HCT116 (cell line): ENCODE data around the gene DMD. TPM values are rescaled to one million over a fixed set of nuclear protein-coding genes. Genes with fewer than 3 reads are reported as not detected.

Experiments
- ATAC-seq: fragments of 200-7000 bp; cut with Tn5 transposase; 2 replicates; pipeline ENCODE4 v1.9.1; 2020; ENCODE audit warnings: mild to moderate bottlenecking, moderate library complexity
- BruUV-seq: library from RNA; stranded (reverse); fragments of 400-500 nt; replicated peaks from 2 replicates; lab custom pipeline; 2021; lab: Mats Ljungman, UMichigan
- CTCF ChIA-PET: fragments of 300-600 bp; sonication (Branson Sonifier 250); formaldehyde crosslinking; loops from one replicate; lab custom pipeline; 2021; ENCODE audit warnings: antibody characterized with exemption; lab: Charles Lee
- POLR2A ChIA-PET: fragments of 300-600, 350-600 bp; sonication (Branson Sonifier 250); formaldehyde crosslinking; loops from one replicate; lab custom pipeline; 2021; ENCODE audit warnings: antibody characterized with exemption; lab: Charles Lee
- RAD21 ChIA-PET, 2 experiments: fragments of 300-600 bp; sonication (Branson Sonifier 250); formaldehyde crosslinking; loops; one replicate each; lab custom pipeline; 2023; ENCODE audit warnings: low total read pairs in 2 of 2; ENCODE audit not compliant: uncharacterized antibody in 2 of 2, unreplicated experiment in 2 of 2, low non-redundant PET in 1 of 2; lab: Charles Lee
- DNase-seq: peaks from one replicate; pipeline ENCODE4 v3.0.0-alpha.2; 2010; ENCODE audit warnings: low read depth, low spot score
- H2AFZ ChIP-seq: fragments of 200-600 bp; shearing (Covaris generic), sonication (generic); 2 replicates; pipeline ENCODE4 v1.6.1; 2017; ENCODE audit warnings: low read depth, mixed run types, mixed read lengths, antibody characterized with exemption, low read length; ENCODE audit not compliant: poor library complexity, severe bottlenecking
- H3K27ac ChIP-seq: 2 replicates; pipeline ENCODE4 v1.5.1; 2012; ENCODE audit warnings: low read depth, low read length
- H3K27me3 ChIP-seq: fragments of 200-600 bp; sonication (generic); 2 replicates; pipeline ENCODE4 v1.6.1; 2016; ENCODE audit warnings: mixed run types, low read length, mixed read lengths; ENCODE audit not compliant: insufficient read depth
- H3K36me3 ChIP-seq, 2 experiments: fragments of 200-500 bp in 1 of 2; fragments of 200-600 bp in 1 of 2; sonication (Bioruptor generic) in 1 of 2; sonication (generic) in 1 of 2; 2 replicates each; pipeline versions ENCODE4 v1.5.1 to v1.6.1; 2014 to 2016; ENCODE audit warnings: low read length in 2 of 2, inconsistent platforms in 1 of 2, mixed read lengths in 1 of 2, mixed run types in 1 of 2; ENCODE audit not compliant: insufficient read depth in 2 of 2, control insufficient read depth in 1 of 2
- H3K4me1 ChIP-seq, 2 experiments: fragments of 200-600 bp in 1 of 2; sonication (generic) in 1 of 2; 2 replicates each; pipeline versions ENCODE4 v1.5.1 to v1.6.1; 2012 to 2017; ENCODE audit warnings: low read length in 2 of 2, inconsistent platforms in 1 of 2, mild to moderate bottlenecking in 1 of 2, mixed read lengths in 1 of 2, mixed run types in 1 of 2, moderate library complexity in 1 of 2; ENCODE audit not compliant: insufficient read depth in 2 of 2, control insufficient read depth in 1 of 2
- H3K4me2 ChIP-seq: fragments of 200-600 bp; sonication (generic); 2 replicates; pipeline ENCODE4 v1.6.1; 2017; ENCODE audit warnings: mixed run types, low read length, mixed read lengths
- H3K4me3 ChIP-seq, 2 experiments: fragments of 200-600 bp in 1 of 2; sonication (generic) in 1 of 2; replicated peaks in 1 of 2; 2 replicates each; pipeline ENCODE4 v1.5.1; 2011 to 2016; ENCODE audit warnings: low read length in 2 of 2, control low read depth in 1 of 2, low read depth in 1 of 2, mild to moderate bottlenecking in 1 of 2, mixed read lengths in 1 of 2, mixed run types in 1 of 2
- H3K79me2 ChIP-seq: fragments of 200-600 bp; sonication (generic); 2 replicates; pipeline ENCODE4 v1.6.1; 2017; ENCODE audit warnings: mild to moderate bottlenecking, mixed run types, low read length, moderate library complexity, mixed read lengths; ENCODE audit not compliant: insufficient read depth
- H3K9ac ChIP-seq: fragments of 200-600 bp; sonication (generic); 2 replicates; pipeline ENCODE4 v1.6.1; 2016; ENCODE audit warnings: low read length, mixed read lengths
- H3K9me2 ChIP-seq: fragments of 200-600 bp; sonication (generic), shearing (Covaris generic); 2 replicates; pipeline ENCODE4 v1.6.1; 2017; ENCODE audit warnings: mixed run types, mild to moderate bottlenecking, moderate library complexity; ENCODE audit not compliant: insufficient read depth
- H3K9me3 ChIP-seq, 2 experiments: fragments of 200-500 bp in 1 of 2; fragments of 200-600 bp in 1 of 2; sonication (Bioruptor generic) in 1 of 2; sonication (generic) in 1 of 2; 2 replicates each; pipeline ENCODE4 v1.6.1; 2014 to 2017; ENCODE audit warnings: low read length in 2 of 2, mixed read lengths in 2 of 2, inconsistent platforms in 1 of 2, low read depth in 1 of 2, mild to moderate bottlenecking in 1 of 2, mixed run types in 1 of 2, moderate library complexity in 1 of 2; ENCODE audit not compliant: control insufficient read depth in 1 of 2, insufficient read depth in 1 of 2
- H4K20me1 ChIP-seq: fragments of 200-600 bp; sonication (generic), shearing (Covaris generic); 2 replicates; pipeline ENCODE4 v1.6.1; 2017; ENCODE audit warnings: mixed run types, mild to moderate bottlenecking, moderate library complexity; ENCODE audit not compliant: insufficient read depth
- JUND ChIP-seq: IDR thresholded peaks from 2 replicates; pipeline ENCODE4 v1.6.1; 2012
- SIN3A ChIP-seq: IDR thresholded peaks from 2 replicates; pipeline ENCODE4 v1.6.1; 2012; ENCODE audit warnings: low read depth
- ZBTB33 ChIP-seq: IDR thresholded peaks from 2 replicates; pipeline ENCODE4 v1.6.1; 2011; ENCODE audit warnings: mild to moderate bottlenecking, low read length, moderate library complexity; ENCODE audit not compliant: insufficient replicate concordance; ENCODE audit errors: extremely low read depth
- intact Hi-C: fragments of 100-400 bp; cut with micrococcal nuclease; formaldehyde crosslinking; loops from 2 replicates; pipeline ENCODE4 v1.10.0; 2022
- total RNA-seq: library from RNA; stranded (reverse); gene quantifications from one replicate; pipeline ENCODE4 v1.2.1, GENCODE V29; 2021; ENCODE audit not compliant: unreplicated experiment

The DMD gene
- total RNA-seq, 1 experiment from 2014 or later, result 0.05 TPM

GRCh38 chrX:31186693-31187338, 2024.5 kb downstream of the DMD start:
- Histone ChIP-seq H3K4me1 (no peaks in the 10 kb centered on the region), H3K4me2 (no peak overlapping the region), H4K20me1 (no peaks in the 10 kb centered on the region), H3K79me2 (no peaks in the 10 kb centered on the region), H3K9ac (no peak overlapping the region), H3K4me3 (no peak overlapping the region), H3K36me3 (no peaks in the 10 kb centered on the region), H3K9me3 (no peaks in the 10 kb centered on the region), H2AFZ (no peak overlapping the region), H3K27me3 (no peaks in the 10 kb centered on the region), H3K9me2 (no peaks in the 10 kb centered on the region), H3K27ac (no peak overlapping the region)
- intact Hi-C loops, result no loop called here
- no peak for TF ChIP-seq ZBTB33
- CTCF ChIA-PET, result no interaction called here
- BruUV-seq, result no TSS peak
- POLR2A ChIA-PET, result no interaction called here
- DNase-seq (no peak), ATAC-seq (no peak)
- RAD21 ChIA-PET, result no interaction called here

GRCh38 chrX:31185884-31186283, 2025.5 kb downstream of the DMD start:
- ATAC-seq (no peak), DNase-seq (no peak)
- Histone ChIP-seq H2AFZ (no peak overlapping the region), H3K79me2 (no peaks in the 10 kb centered on the region), H3K27ac (no peak overlapping the region), H3K4me1 (no peaks in the 10 kb centered on the region), H4K20me1 (no peaks in the 10 kb centered on the region), H3K4me3 (no peak overlapping the region), H3K9me2 (no peaks in the 10 kb centered on the region), H3K9me3 (no peaks in the 10 kb centered on the region), H3K27me3 (no peaks in the 10 kb centered on the region), H3K4me2 (no peak overlapping the region), H3K36me3 (no peaks in the 10 kb centered on the region), H3K9ac (no peak overlapping the region)
- POLR2A ChIA-PET, result no interaction called here
- CTCF ChIA-PET, result no interaction called here
- intact Hi-C loops, result no loop called here
- BruUV-seq, result no TSS peak
- no peak for TF ChIP-seq SIN3A
- TF ChIP-seq JUND, result no peak
- RAD21 ChIA-PET, result no interaction called here
